BLaER1 (cell line): ENCODE measurements around the gene PCBP1.
"Not testable (repeated sequence)": the region's sequence is repeated elsewhere in the genome, so short reads cannot be mapped to it uniquely, and the experiment has no call there.

ENCODE experiments used
- H3K27ac ChIP-seq: shearing (Covaris generic); formaldehyde crosslinking; 2 replicates; pipeline ENCODE4 v1.8.1; 2022
- H3K27me3 ChIP-seq: shearing (Covaris generic); formaldehyde crosslinking; 2 replicates; pipeline ENCODE4 v1.8.1; 2022
- H3K36me3 ChIP-seq: shearing (Covaris generic); formaldehyde crosslinking; 2 replicates; pipeline ENCODE4 v1.8.1; 2022
- H3K4me1 ChIP-seq: shearing (Covaris generic); formaldehyde crosslinking; 2 replicates; pipeline ENCODE4 v1.8.1; 2022
- H3K4me2 ChIP-seq: shearing (Covaris generic); formaldehyde crosslinking; 2 replicates; pipeline ENCODE4 v1.8.1; 2022
- H3K4me3 ChIP-seq: shearing (Covaris generic); formaldehyde crosslinking; 2 replicates; pipeline ENCODE4 v1.8.1; 2022
- H3K9ac ChIP-seq: shearing (Covaris generic); formaldehyde crosslinking; 2 replicates; pipeline ENCODE4 v1.8.1; 2022
- H3K9me3 ChIP-seq: shearing (Covaris generic); formaldehyde crosslinking; 2 replicates; pipeline ENCODE4 v1.8.1; 2022
- H4K20me1 ChIP-seq: shearing (Covaris generic); formaldehyde crosslinking; 2 replicates; pipeline ENCODE4 v1.8.1; 2022
- Cebpa-rat ChIP-seq: shearing (Covaris generic); IDR thresholded peaks from 2 replicates; pipeline ENCODE4 v1.8.1; 2022

Gene PCBP1

DNA sequence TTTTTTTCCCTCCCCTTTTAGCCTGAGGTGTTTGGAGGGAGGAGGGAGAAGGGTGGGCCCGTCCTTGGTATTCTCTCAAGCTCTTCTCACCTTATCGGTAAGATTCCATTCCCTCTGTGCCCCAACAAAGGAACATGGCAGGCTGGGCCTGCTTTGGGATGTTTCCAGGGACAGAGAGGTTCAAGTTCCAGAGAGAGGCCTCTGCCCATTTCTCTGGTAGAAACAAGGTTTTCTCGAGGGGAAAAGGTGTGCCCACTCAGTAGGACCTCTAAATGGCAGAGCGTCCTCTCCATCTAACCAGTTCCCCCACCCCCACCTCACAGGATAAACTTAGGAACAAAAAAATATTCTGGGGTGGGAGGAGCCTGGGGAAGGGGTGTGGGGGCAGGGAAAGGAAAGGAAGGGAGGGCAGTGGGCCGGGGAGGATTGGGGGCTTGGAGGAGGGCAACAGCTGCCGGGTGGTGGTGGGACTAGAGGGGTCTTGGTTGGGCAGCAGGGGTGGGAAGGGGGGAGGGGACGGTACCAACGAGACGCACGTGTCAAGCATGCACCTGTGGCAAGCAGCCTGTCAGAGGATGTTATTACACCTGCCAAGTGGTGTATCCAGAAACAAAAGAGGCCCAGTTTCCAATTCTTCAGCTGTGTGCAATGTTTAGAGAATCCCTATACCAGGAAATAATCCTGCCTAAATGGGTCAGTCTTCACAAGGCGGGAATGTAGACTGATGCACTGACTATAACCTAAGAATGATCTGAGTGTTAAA lies 2.1 kb downstream of the PCBP1 start:
- Histone ChIP-seq H4K20me1 (no peaks in the 10 kb centered on the region), H3K36me3 (peaks cover 15% of the 10 kb centered on the region), H3K27me3 (no peaks in the 10 kb centered on the region), H3K4me2 (peak overlapping the region; percentile 91), H3K4me1 (peaks cover 59% of the 10 kb centered on the region), H3K4me3 (peak overlapping the region; percentile 86), H3K9ac (peak overlapping the region; percentile 100), H3K27ac (peak overlapping the region; percentile 100), H3K9me3 (no peaks in the 10 kb centered on the region)
- TF ChIP-seq Cebpa-rat, result no peak

DNA sequence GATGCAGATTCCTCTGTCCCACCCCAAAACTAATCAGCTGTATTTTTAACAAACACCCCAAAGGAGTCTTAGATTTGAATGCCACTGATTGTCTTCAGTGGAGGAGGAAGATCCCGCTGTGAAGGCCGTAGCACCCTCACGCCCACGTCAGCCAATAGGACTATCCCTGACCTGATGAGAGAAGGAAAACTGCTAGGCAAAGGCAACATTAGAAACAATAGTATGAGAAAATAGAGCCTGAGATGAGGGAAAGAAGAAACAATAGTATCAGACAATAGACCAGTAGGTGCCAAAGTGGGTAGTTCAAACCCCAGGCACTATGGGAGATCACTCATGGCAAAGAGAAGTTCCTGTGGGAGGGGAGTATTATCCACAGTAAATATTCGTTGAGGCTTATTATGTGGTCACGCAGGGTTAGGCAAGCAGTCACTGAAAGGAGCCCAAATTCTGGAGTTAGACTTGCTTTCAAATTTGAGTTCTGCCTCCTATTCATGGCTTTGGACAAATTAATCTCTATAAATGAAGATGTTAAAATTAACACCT lies 2.8 kb downstream of the PCBP1 start:
- H3K27me3 ChIP-seq, result no peaks in the 10 kb centered on the region
- H3K36me3 ChIP-seq, result peaks cover 15% of the 10 kb centered on the region
- peaks cover 59% of the 10 kb centered on the region for H3K4me1 ChIP-seq
- peak overlapping the region; percentile 100 for H3K9ac ChIP-seq
- H3K4me2 ChIP-seq, result peak overlapping the region; percentile 91
- peak overlapping the region; percentile 50 for H3K27ac ChIP-seq
- peak overlapping the region; percentile 86 for H3K4me3 ChIP-seq
- TF ChIP-seq Cebpa-rat, result no peak
- H3K9me3 ChIP-seq, result no peaks in the 10 kb centered on the region
- H4K20me1 ChIP-seq, result no peaks in the 10 kb centered on the region

DNA sequence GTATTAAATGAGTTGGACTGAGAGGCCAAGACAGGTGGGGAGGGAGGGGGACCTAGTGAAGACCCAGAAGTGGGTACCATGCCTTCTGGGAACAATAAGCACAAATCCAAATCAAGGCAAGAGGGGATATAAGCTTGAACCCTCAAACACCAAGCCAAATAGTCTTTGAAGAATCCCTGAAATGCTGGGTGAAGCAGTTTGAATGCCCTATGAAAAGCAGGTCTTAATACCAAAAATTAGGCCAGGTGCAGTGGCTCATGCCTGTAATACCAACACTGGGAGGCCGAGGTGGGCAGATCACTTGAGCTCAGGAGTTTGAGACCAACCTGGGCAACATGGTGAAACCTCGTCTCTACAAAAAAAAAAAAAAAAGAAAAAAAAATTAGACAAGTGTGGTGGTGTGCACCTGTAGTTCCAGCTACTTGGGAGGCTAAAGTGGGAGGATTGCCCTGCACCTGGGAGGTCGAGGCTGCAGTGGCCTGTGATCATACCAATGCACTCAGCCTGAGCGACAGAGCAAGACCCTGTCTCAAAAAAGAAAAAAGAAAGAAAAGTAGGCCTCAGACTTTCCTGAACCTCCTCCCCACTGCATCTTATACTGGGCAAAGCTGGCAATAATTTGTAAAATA lies 3.5 kb downstream of the PCBP1 start:
- Histone ChIP-seq H3K9ac (peak overlapping the region; percentile 100; the same call in 1 of the 2 replicates), H3K27ac (peak overlapping the region; percentile 50)

DNA sequence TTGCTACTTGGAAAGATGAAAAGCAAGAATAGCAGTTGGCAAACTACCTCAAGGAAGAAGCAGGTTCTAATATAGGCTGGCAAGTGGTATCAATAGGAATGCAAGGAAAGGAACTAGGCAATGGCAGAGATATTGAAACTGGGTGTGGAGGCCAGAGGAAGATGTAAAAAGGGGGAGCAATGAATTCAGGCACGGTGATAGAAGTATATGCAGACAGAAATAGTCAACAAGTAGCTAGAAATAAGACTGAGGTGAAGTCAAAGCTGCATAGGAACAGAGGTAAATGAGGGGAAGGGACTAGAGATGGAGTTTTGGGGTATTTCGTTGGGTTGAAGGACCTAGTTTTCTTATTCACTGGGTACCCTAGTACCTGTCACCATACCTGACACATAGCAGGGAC lies 4.1 kb downstream of the PCBP1 start:
- Histone ChIP-seq H3K4me2 (peak overlapping the region; percentile 91; the same call in 1 of the 2 replicates), H3K4me3 (no peak overlapping the region), H3K4me1 (peaks cover 61% of the 10 kb centered on the region), H3K9ac (no peak overlapping the region), H3K27ac (peak overlapping the region; percentile 19; the same call in 1 of the 2 replicates), H3K9me3 (no peaks in the 10 kb centered on the region), H3K36me3 (peaks cover 15% of the 10 kb centered on the region), H4K20me1 (no peaks in the 10 kb centered on the region), H3K27me3 (no peaks in the 10 kb centered on the region)
- TF ChIP-seq Cebpa-rat, result no peak

More for the DNA sequence above, 3.5 kb downstream of the PCBP1 start:
- Histone ChIP-seq H3K27me3 (no peaks in the 10 kb centered on the region), H3K36me3 (peaks cover 15% of the 10 kb centered on the region), H3K4me3 (peak overlapping the region; percentile 86; the same call in 1 of the 2 replicates), H3K4me1 (peaks cover 59% of the 10 kb centered on the region), H4K20me1 (no peaks in the 10 kb centered on the region), H3K9me3 (no peaks in the 10 kb centered on the region), H3K4me2 (peak overlapping the region; percentile 91)
- no peak for TF ChIP-seq Cebpa-rat

DNA sequence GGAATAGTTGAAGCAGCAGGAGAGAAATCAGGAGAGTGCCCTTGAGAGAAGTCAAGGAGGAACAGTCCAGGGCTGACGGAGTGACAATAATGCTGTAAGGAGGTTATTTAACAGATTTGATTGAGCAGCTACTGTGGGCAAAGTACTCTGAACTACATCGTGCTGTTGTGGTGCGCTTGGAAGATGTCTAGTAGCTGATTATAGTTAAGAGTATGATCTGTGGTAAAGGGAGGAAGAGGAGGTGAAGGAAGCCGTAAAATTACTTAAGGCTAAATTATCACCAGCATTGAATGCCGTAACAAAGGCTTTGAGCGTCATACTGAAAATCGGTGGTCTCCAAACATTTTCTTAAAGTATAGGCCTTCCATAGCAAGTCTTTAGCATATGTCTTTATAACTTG lies 4.5 kb downstream of the PCBP1 start:
- no peak overlapping the region for H3K4me3 ChIP-seq
- no peaks in the 10 kb centered on the region for H3K9me3 ChIP-seq
- H3K9ac ChIP-seq, result no peak overlapping the region
- no peaks in the 10 kb centered on the region for H3K27me3 ChIP-seq
- H3K4me1 ChIP-seq, result peaks cover 66% of the 10 kb centered on the region
- H3K4me2 ChIP-seq, result 0 out of 2 replicates have a peak overlapping the region, but pooled peaks have one; percentile 91
- no peak for TF ChIP-seq Cebpa-rat
- 0 out of 2 replicates have a peak overlapping the region, but pooled peaks have one; percentile 19 for H3K27ac ChIP-seq
- H3K36me3 ChIP-seq, result peaks cover 15% of the 10 kb centered on the region
- H4K20me1 ChIP-seq, result no peaks in the 10 kb centered on the region

DNA sequence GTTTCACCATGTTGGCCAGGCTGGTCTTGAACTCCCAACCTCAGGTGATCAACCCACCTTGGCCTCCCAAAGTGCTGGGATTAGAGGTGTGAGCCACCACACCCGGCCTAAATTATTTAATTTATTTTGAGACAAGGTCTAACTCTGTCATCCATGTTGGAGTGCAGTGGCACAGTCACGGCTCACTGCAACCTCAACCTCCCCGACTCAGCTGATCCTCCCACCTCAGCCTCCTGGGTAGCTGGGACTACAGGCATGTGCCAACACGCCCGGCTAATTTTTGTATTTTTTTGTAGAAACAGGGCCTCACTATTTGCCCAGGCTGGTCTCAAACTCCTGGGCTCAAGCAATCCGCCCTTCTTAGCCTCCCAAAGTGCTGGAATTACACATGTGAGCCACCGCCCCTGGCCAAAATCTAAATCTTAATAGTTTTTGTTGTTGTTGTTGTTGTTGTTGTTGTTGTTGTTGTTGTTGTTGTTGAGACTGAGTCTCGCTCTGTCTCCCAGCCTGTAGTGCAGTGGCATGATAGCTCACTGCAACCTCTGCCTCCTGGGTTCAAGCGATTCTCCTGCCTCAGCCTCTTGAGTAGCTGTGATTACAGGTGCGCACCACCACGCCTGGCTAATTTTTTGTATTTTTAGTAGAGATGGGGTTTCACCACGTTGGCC lies 5.4 kb downstream of the PCBP1 start:
- H3K27me3 ChIP-seq, H3K9me3 ChIP-seq, H3K27ac ChIP-seq, H3K4me3 ChIP-seq, H3K4me2 ChIP-seq, H3K9ac ChIP-seq, H4K20me1 ChIP-seq: not testable (repeated sequence)
- Histone ChIP-seq H3K36me3 (peaks cover 15% of the 10 kb centered on the region), H3K4me1 (peaks cover 69% of the 10 kb centered on the region)

DNA sequence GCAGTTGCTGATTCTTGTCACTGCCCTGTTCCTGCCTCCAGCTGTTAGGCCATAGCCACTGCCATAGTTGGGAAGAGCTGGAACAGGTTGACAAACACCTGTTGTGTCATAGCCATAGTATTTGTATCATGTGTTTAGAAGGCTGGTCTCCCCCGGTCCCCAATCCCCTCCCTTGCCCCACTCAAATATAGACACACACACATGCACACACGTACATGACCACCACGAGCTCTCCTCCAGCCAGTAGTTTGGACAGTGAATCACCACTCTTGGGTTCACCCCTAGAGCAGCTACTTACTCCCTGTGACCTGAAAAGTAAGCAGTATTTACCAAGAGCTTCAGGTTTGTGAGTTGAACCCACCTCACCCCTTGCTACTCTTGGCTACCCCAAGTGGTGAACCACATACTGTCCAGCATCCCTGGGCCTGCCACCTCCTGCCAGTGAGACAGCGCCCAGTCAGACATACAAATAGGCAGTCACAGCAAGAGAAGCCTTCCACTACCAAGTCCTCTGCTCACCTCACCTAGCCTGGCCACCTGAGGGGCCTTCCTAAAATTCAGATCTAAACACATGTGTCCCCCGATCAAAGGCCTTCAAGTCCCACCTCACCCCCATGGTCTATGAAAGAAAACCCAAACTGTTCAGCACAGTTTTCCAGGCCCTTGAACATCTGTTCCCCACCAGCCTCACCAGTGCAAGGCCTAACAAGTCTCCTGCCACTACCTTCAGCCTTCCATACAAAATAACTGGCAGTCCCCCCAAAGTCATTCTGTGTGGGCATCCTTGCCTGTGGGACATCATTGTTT lies 7.1 kb downstream of the PCBP1 start:
- Histone ChIP-seq H3K4me3 (peak overlapping the region; percentile 46), H3K27ac (peak overlapping the region; percentile 92), H3K4me1 (peaks cover 69% of the 10 kb centered on the region), H3K36me3 (0 out of 2 replicates have a peak, but pooled peaks cover 4% of the 10 kb centered on the region), H4K20me1 (no peaks in the 10 kb centered on the region), H3K27me3 (no peaks in the 10 kb centered on the region), H3K9ac (peak overlapping the region; percentile 78), H3K9me3 (no peaks in the 10 kb centered on the region), H3K4me2 (peak overlapping the region; percentile 82)
- TF ChIP-seq Cebpa-rat, result no peak

DNA sequence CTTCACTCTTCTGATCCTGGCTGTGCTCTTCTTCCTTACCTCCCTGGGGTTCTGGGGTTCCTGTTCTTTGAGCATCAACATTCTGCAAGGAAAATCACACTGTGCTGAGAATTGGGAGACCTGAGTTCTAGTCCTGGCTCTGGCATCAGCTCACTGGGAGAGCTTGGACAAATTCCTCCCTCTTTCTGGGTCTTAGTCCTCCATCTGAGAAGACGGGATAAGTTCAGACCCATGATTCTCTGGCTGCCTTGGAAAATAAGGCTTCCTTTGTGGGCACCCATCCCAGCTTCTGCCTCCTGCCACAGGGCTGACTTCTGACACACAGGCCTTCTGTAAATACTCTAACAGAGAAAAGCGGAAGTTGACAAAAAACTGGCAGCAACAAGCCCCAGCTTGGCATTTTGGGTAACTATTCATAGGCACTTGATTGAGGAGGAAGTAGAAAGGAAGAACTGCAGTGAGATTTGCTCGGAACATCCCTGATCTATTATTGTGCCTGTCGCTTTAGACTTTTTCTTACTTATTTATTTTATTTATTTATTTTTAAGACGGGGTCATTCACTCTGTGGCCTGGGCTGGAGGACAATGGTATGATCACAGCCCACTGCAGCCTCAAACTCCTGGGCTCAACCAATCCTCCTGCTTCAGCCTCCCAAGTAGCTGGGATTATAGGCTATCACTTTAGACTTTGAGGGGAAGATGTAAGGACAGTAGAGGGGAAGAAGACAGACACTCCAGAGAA lies 7.9 kb downstream of the PCBP1 start:
- H3K4me1 ChIP-seq, result peaks cover 63% of the 10 kb centered on the region
- peak overlapping the region; percentile 46 for H3K4me3 ChIP-seq
- peak overlapping the region; percentile 78 for H3K9ac ChIP-seq
- no peaks in the 10 kb centered on the region for H3K27me3 ChIP-seq
- no peak for TF ChIP-seq Cebpa-rat
- H3K36me3 ChIP-seq, result 0 out of 2 replicates have a peak, but pooled peaks cover 4% of the 10 kb centered on the region
- H3K4me2 ChIP-seq, result peak overlapping the region; percentile 82
- no peaks in the 10 kb centered on the region for H4K20me1 ChIP-seq
- no peaks in the 10 kb centered on the region for H3K9me3 ChIP-seq
- H3K27ac ChIP-seq, result peak overlapping the region; percentile 92
